Fibroblast of lung (primary cell): ENCODE data around the gene WDR7. TPM values are rescaled to one million over a fixed set of nuclear protein-coding genes. Genes with fewer than 3 reads are reported as not detected.
A peak's percentile ranks its signal among the peaks of the same experiment; 100 is the strongest.

Experiments used
- DNase-seq, 2 donors: peaks; one replicate each; pipeline versions ENCODE4 v3.0.0 to v3.0.0-alpha.2; 2010; ENCODE audit warnings: low read depth in 2 of 2
- H2AFZ ChIP-seq: 2 replicates; pipeline ENCODE4 v1.5.1; 2012; ENCODE audit warnings: low read length, control low read depth, inconsistent platforms
- H3K27ac ChIP-seq: 2 replicates; pipeline ENCODE4 v1.5.1; 2011; ENCODE audit warnings: low read length, control low read depth; ENCODE audit not compliant: insufficient read depth
- H3K27me3 ChIP-seq: 2 replicates; pipeline ENCODE4 v1.5.1; 2011; ENCODE audit warnings: mild to moderate bottlenecking, low read length; ENCODE audit not compliant: control insufficient read depth, insufficient read depth
- H3K36me3 ChIP-seq: 2 replicates; pipeline ENCODE4 v1.5.1; 2011; ENCODE audit warnings: low read length; ENCODE audit not compliant: control insufficient read depth, insufficient read depth
- H3K4me1 ChIP-seq: 2 replicates; pipeline ENCODE4 v1.5.1; 2011; ENCODE audit warnings: low read length; ENCODE audit not compliant: control insufficient read depth, insufficient read depth; ENCODE audit errors: extremely low read depth
- H3K4me2 ChIP-seq: 2 replicates; pipeline ENCODE4 v1.5.1; 2011; ENCODE audit warnings: low read length, control low read depth; ENCODE audit not compliant: insufficient read depth; ENCODE audit errors: extremely low read depth
- H3K4me3 ChIP-seq, 4 experiments: fragments of 200-600 bp in 1 of 4; sonication (generic) in 1 of 4; replicated peaks in 1 of 4; 2 replicates each; pipeline ENCODE4 v1.5.1; 2011 to 2016; ENCODE audit warnings: low read length in 4 of 4, low read depth in 3 of 4, mild to moderate bottlenecking in 3 of 4, control low read depth in 2 of 4, inconsistent platforms in 1 of 4, mixed read lengths in 1 of 4; ENCODE audit not compliant: insufficient read depth in 1 of 4; ENCODE audit errors: control extremely low read depth in 1 of 4
- H3K79me2 ChIP-seq: 2 replicates; pipeline ENCODE4 v1.5.1; 2012; ENCODE audit warnings: mild to moderate bottlenecking, low read length, inconsistent platforms; ENCODE audit not compliant: control insufficient read depth, insufficient read depth
- H3K9ac ChIP-seq: 2 replicates; pipeline ENCODE4 v1.5.1; 2011; ENCODE audit warnings: mild to moderate bottlenecking, low read length, control low read depth; ENCODE audit not compliant: insufficient read depth
- H3K9me3 ChIP-seq: 2 replicates; pipeline ENCODE4 v1.5.1; 2012; ENCODE audit warnings: low read depth, low read length; ENCODE audit not compliant: control insufficient read depth, insufficient read depth
- H4K20me1 ChIP-seq: 2 replicates; pipeline ENCODE4 v1.5.1; 2011; ENCODE audit warnings: low read length; ENCODE audit not compliant: control insufficient read depth, insufficient read depth; ENCODE audit errors: extremely low read depth
- EZH2 ChIP-seq: IDR thresholded peaks from 2 replicates; pipeline ENCODE4 v1.5.1; 2012; ENCODE audit warnings: low read length, control low read depth, mild to moderate bottlenecking; ENCODE audit errors: missing control alignments
- polyA plus RNA-seq, 2 donors: library from polyadenylated mRNA; depleted of rRNA in 1 of 2; stranded (reverse) in 1 of 2; unstranded in 1 of 2; fragments of >200 nt; gene quantifications; 2 replicates each; pipeline ENCODE4 v1.2.1, GENCODE V29; 2011 to 2012; ENCODE audit warnings: missing spikeins in 1 of 2
- total RNA-seq: library from RNA; depleted of rRNA; stranded (reverse); fragments of >200 nt; gene quantifications from 2 replicates; pipeline ENCODE4 v1.2.1, GENCODE V29; 2014
- TF ChIP-seq, protein P1 (sequence below), 2 donors: IDR thresholded peaks in 1 of 2; conservative IDR thresholded peaks in 1 of 2; 1 replicate in 1 of 2; 2 replicates in 1 of 2; pipeline ENCODE4 v1.5.1; 2011 to 2012; ENCODE audit warnings: low read length in 2 of 2, control low read depth in 1 of 2, inconsistent platforms in 1 of 2, low read depth in 1 of 2, mild to moderate bottlenecking in 1 of 2

Gene WDR7
- total and polyA plus RNA-seq, 2 donors (not counting 1 experiment from before 2014, with no cell fraction given) = 7.2 to 27.2 TPM

DNA sequence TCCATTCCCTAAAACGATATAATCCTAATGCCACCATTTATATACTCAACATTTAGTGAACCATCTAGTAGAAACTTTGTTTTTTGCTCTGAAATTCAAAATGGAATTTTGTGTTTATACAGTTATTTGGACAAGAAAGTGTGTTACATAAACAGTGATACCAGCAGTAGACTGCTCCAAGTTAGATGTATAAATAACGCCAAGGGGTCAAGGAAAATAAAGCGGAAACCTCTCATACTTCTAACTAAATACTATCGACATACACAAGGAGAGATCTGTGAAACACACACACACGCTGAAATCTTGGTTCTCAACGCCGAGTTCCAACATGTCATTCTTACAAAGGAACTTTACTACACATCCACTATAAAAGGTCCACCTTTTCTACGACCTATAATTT is 14.0 kb upstream of the WDR7 start:
- peaks cover 60% of the 10 kb centered on the region for H3K79me2 ChIP-seq
- TF ChIP-seq, protein P1, sequence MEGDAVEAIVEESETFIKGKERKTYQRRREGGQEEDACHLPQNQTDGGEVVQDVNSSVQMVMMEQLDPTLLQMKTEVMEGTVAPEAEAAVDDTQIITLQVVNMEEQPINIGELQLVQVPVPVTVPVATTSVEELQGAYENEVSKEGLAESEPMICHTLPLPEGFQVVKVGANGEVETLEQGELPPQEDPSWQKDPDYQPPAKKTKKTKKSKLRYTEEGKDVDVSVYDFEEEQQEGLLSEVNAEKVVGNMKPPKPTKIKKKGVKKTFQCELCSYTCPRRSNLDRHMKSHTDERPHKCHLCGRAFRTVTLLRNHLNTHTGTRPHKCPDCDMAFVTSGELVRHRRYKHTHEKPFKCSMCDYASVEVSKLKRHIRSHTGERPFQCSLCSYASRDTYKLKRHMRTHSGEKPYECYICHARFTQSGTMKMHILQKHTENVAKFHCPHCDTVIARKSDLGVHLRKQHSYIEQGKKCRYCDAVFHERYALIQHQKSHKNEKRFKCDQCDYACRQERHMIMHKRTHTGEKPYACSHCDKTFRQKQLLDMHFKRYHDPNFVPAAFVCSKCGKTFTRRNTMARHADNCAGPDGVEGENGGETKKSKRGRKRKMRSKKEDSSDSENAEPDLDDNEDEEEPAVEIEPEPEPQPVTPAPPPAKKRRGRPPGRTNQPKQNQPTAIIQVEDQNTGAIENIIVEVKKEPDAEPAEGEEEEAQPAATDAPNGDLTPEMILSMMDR (conservative IDR thresholded peaks at IDR 0.05 in 1 of 2, IDR thresholded peaks at IDR 0.05 in 1 of 2; ENCODE audit: low read depth in 1 of 2, low read length in 2 of 2) = no peak
- TF ChIP-seq EZH2 = no peak
- H2AFZ ChIP-seq = no peak overlapping the region
- H3K4me3 ChIP-seq = peak overlapping the region; percentile 76 to 99 (median 90)
- H3K27me3 ChIP-seq = no peaks in the 10 kb centered on the region
- H3K4me2 ChIP-seq = peak overlapping the region; percentile 79
- peak in 1 of 2 donors; percentile 35 for DNase-seq
- peaks cover 1% of the 10 kb centered on the region for H4K20me1 ChIP-seq
- no peaks in the 10 kb centered on the region for H3K9me3 ChIP-seq
- H3K27ac ChIP-seq = peak overlapping the region; percentile 98
- H3K9ac ChIP-seq = peak overlapping the region; percentile 97
- H3K36me3 ChIP-seq = no peaks in the 10 kb centered on the region
- peaks cover 2% of the 10 kb centered on the region for H3K4me1 ChIP-seq

DNA sequence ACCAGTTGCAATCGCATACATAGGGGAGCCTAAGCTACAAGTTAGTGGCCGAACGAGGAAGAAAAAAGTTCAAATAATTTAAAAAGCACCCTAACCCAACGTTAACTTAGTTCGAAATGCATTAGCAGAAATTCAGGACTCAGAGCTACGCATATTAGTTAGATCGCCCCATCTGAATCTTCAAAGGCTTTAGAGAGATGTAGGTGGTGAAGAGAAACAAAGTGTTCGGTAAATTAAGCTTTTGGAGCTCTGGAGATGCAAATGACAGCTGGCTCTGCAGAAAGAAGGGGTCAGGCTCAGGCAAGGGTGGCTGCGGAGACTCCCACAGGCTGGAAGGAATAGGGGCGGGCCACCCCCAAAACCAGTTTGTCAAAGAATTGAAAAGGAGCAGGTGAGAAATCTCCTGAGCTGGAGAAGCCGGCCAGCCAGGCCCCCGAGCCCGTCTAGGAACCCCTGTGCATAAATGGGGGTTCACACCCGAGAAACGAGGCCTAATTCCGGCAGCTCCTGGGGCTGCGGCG is 13.4 kb upstream of the WDR7 start:
- peak in 1 of 2 donors; percentile 4 for DNase-seq
- Histone ChIP-seq H3K4me3 (peak overlapping the region; percentile 76 to 99 (median 90)), H2AFZ (peak overlapping the region; percentile 55), H3K4me1 (peaks cover 3% of the 10 kb centered on the region), H3K4me2 (peak overlapping the region; percentile 79), H3K27me3 (no peaks in the 10 kb centered on the region), H3K79me2 (peaks cover 55% of the 10 kb centered on the region), H3K27ac (peak overlapping the region; percentile 98), H3K9ac (peak overlapping the region; percentile 97), H4K20me1 (peaks cover 1% of the 10 kb centered on the region), H3K9me3 (no peaks in the 10 kb centered on the region), H3K36me3 (no peaks in the 10 kb centered on the region)
- TF ChIP-seq EZH2 = no peak
- TF ChIP-seq, protein P1 (conservative IDR thresholded peaks at IDR 0.05 in 1 of 2, IDR thresholded peaks at IDR 0.05 in 1 of 2; ENCODE audit: low read depth in 1 of 2, low read length in 2 of 2) = no peak

DNA sequence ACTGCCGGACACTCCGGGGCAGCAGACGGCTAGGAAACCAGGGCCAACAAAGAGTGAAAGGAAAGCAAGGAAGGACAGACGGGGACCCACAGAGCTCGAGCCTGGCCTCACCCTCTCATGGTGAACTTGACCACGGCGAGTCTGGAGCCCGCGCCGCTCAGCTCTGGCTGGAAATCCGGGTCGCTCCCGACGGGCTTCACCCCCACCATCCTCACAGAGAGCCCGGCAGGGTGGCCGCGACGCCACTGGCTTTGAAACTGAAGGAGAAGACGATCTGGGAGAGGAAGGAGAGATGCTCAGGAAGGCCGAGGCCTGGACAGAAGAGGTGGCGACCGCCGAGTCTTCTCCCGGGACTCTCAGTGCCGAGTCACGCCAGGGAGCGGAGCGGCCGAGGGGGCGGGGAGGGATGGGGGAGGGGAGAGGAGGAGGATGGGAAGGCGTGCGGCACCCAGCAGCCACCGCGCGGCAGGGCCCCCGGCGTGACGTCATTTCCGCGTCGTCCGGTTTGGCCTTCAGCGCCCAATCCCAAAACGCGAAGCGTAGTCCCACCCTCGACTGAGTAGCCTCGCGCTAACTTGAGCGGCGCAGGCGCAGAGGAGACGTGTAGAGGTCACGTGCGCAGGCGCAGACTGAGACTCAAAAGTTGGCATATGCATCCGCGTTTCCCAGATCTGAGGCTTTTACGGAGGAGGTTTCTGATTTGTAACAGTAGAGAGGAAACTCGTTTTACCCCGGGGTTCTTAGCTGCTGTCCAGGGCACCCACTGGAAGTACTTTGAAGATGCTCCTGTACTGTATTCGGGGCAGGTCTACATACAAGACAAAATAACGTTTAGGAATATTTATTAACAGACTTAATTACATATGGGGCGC is 12.7 kb upstream of the WDR7 start, which contains the start of gene TXNL1:
TXNL1 (minus strand) TSS at position 361 of the 872 bp plus-strand sequence; CDS start at position 209, 152 bp downstream.
- H3K79me2 ChIP-seq = peaks cover 49% of the 10 kb centered on the region
- H4K20me1 ChIP-seq = peaks cover 1% of the 10 kb centered on the region
- peak within 1 kb of the TSS; percentile 79 for H2AFZ ChIP-seq
- TF ChIP-seq, protein P1 (conservative IDR thresholded peaks at IDR 0.05 in 1 of 2, IDR thresholded peaks at IDR 0.05 in 1 of 2; ENCODE audit: low read depth in 1 of 2, low read length in 2 of 2) = no peak
- no peak for TF ChIP-seq EZH2
- H3K4me3 ChIP-seq = peak within 1 kb of the TSS; percentile 76 to 99 (median 90)
- peak within 1 kb of the TSS; percentile 97 for H3K9ac ChIP-seq
- peak within 1 kb of the TSS; percentile 87 for H3K4me2 ChIP-seq
- H3K27ac ChIP-seq = peak within 1 kb of the TSS; percentile 98
- no peaks in the 10 kb centered on the region for H3K36me3 ChIP-seq
- H3K4me1 ChIP-seq = peaks cover 3% of the 10 kb centered on the region
- no peaks in the 10 kb centered on the region for H3K9me3 ChIP-seq
- DNase-seq = peak; percentile 97 to 99
- no peaks in the 10 kb centered on the region for H3K27me3 ChIP-seq
